Measurements from ENCODE around the gene IL1RAPL1.
"Not testable (repeated sequence)": the region's sequence is repeated elsewhere in the genome, so short reads cannot be mapped to it uniquely, and the experiment has no call there.

The IL1RAPL1 gene

GRCh38 chrX:29107231-29107630 lies 520.0 kb downstream of the IL1RAPL1 start:
- H3K4me3 ChIP-seq (ENCODE audit: low read depth, low read length) = no peak overlapping the region
- DNase-seq (ENCODE audit: low read depth) = no peak
- no peak for TF ChIP-seq POLR2A (IDR thresholded peaks at IDR 0.05; ENCODE audit: extremely low read depth, insufficient read length)
- no peak for TF ChIP-seq MYC (IDR thresholded peaks at IDR 0.05; ENCODE audit: low read depth, low read length)
- TF ChIP-seq MAX (IDR thresholded peaks at IDR 0.05; ENCODE audit: low read depth, low read length) = no peak
- TF ChIP-seq CTCF (IDR thresholded peaks at IDR 0.05; ENCODE audit: low read depth, low read length) = no peak

GRCh38 chrX:29110041-29110440 lies 522.8 kb downstream of the IL1RAPL1 start:
- no peak for TF ChIP-seq MAX (IDR thresholded peaks at IDR 0.05; ENCODE audit: low read depth, low read length)
- TF ChIP-seq MYC (IDR thresholded peaks at IDR 0.05; ENCODE audit: low read depth, low read length) = no peak
- no peak for TF ChIP-seq CTCF (IDR thresholded peaks at IDR 0.05; ENCODE audit: low read depth, low read length)
- TF ChIP-seq POLR2A (IDR thresholded peaks at IDR 0.05; ENCODE audit: extremely low read depth, insufficient read length) = no peak
- no peak overlapping the region for H3K4me3 ChIP-seq (ENCODE audit: low read depth, low read length)
- no peak for DNase-seq (ENCODE audit: low read depth)

- TF ChIP-seq POLR2A (IDR thresholded peaks at IDR 0.05; ENCODE audit: extremely low read depth, insufficient read length) (no peak), MYC (IDR thresholded peaks at IDR 0.05; ENCODE audit: low read depth, low read length) (no peak), CTCF (IDR thresholded peaks at IDR 0.05; ENCODE audit: low read depth, low read length) (no peak), MAX (IDR thresholded peaks at IDR 0.05; ENCODE audit: low read depth, low read length) (no peak)
- H3K4me3 ChIP-seq (ENCODE audit: low read depth, low read length) = no peak overlapping the region
- DNase-seq (ENCODE audit: low read depth) = no peak
Observed at GRCh38 chrX:29113221-29113620, 526.0 kb downstream of the IL1RAPL1 start.

- H3K4me3 ChIP-seq (ENCODE audit: low read depth, low read length); DNase-seq (ENCODE audit: low read depth): not testable (repeated sequence)
Observed at GRCh38 chrX:29122817-29123216, 535.6 kb downstream of the IL1RAPL1 start.

- TF ChIP-seq POLR2A (IDR thresholded peaks at IDR 0.05; ENCODE audit: extremely low read depth, insufficient read length) (no peak), MAX (IDR thresholded peaks at IDR 0.05; ENCODE audit: low read depth, low read length) (no peak), MYC (IDR thresholded peaks at IDR 0.05; ENCODE audit: low read depth, low read length) (no peak), CTCF (IDR thresholded peaks at IDR 0.05; ENCODE audit: low read depth, low read length) (no peak)
- no peak for DNase-seq (ENCODE audit: low read depth)
- no peak overlapping the region for H3K4me3 ChIP-seq (ENCODE audit: low read depth, low read length)
Observed at GRCh38 chrX:29130905-29131304, 543.7 kb downstream of the IL1RAPL1 start.

GRCh38 chrX:29136904-29137303 lies 549.7 kb downstream of the IL1RAPL1 start:
- no peak for TF ChIP-seq MYC (IDR thresholded peaks at IDR 0.05; ENCODE audit: low read depth, low read length)
- no peak for TF ChIP-seq CTCF (IDR thresholded peaks at IDR 0.05; ENCODE audit: low read depth, low read length)
- TF ChIP-seq MAX (IDR thresholded peaks at IDR 0.05; ENCODE audit: low read depth, low read length) = no peak
- no peak for TF ChIP-seq POLR2A (IDR thresholded peaks at IDR 0.05; ENCODE audit: extremely low read depth, insufficient read length)
- H3K4me3 ChIP-seq (ENCODE audit: low read depth, low read length) = no peak overlapping the region
- DNase-seq (ENCODE audit: low read depth) = no peak

Data from NB4 (cell line).